ENCODE results near the gene NCKAP5L. TPM values are rescaled to one million over a fixed set of nuclear protein-coding genes. Genes with fewer than 3 reads are reported as not detected.

The NCKAP5L gene
- total and polyA plus RNA-seq, 9 of the 15 experiments (the other 6 are each of a cell fraction or from before 2014, with no cell fraction given), result 0.01 to 14.4 (median 3.7) TPM

DNA sequence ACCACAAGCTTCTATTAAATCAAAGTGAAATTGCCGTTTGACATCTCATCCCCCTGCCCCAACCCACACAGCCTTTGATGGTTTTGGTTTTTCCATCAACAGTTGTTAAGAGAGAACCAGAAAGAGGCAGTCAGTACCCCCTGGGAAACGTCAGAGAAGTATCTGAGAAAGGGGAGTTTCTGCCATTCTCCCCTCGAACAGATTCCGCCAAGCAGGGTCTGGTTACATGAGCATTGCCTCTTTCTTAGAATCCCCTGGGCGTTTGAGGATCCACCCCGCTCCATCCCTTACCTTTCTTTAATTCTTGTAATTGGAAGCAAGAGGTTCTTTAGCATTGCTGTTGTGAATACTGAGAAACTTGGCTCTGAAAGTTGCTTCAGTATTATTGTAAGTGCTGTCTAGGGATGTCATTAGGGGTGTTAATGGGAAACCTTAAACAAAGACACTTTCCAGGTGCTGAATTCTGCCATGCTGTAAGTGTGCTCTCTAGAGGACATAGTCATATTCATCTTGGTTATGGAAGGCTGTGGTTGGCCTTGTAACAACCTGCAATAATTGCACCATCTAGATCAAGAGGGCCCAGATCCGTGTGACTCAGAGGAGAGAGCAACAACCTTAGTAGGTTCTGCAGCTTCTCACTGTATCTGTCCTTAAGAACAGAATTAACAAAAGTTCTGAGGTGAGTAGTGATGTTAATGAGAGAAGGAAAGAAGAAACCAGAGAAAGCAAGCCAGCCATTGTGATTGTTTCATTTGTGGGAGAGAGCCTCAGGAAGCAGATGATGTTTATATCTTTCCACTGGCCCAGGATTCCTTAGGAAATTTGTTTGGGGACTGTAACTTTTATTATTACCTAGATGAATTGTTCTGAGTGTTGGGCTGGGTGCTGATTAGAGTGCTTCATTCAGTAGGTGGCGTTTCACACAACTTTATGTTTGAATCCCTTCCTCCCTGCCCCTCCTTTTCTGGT is 77.9 kb downstream of the NCKAP5L start (continued):
- TF ChIP-seq CBFB (CRISPR knock-in tag; IDR thresholded peaks at IDR 0.05), result 0 out of 2 replicates have a peak, but pooled peaks have one; percentile 69
- TF ChIP-seq TAF15 (IDR thresholded peaks at IDR 0.05; ENCODE audit: low read depth, low read length), result no peak
- TF ChIP-seq KLF1 (tag; IDR thresholded peaks at IDR 0.05), result no peak
- no peak for TF ChIP-seq PHF20 (IDR thresholded peaks at IDR 0.05; ENCODE audit: partially characterized antibody)
- TF ChIP-seq FOXP1 (CRISPR knock-in tag; IDR thresholded peaks at IDR 0.05), result no peak
- TF ChIP-seq ZNF780A (CRISPR knock-in tag; IDR thresholded peaks at IDR 0.05), result no peak
- TF ChIP-seq, protein P1, sequence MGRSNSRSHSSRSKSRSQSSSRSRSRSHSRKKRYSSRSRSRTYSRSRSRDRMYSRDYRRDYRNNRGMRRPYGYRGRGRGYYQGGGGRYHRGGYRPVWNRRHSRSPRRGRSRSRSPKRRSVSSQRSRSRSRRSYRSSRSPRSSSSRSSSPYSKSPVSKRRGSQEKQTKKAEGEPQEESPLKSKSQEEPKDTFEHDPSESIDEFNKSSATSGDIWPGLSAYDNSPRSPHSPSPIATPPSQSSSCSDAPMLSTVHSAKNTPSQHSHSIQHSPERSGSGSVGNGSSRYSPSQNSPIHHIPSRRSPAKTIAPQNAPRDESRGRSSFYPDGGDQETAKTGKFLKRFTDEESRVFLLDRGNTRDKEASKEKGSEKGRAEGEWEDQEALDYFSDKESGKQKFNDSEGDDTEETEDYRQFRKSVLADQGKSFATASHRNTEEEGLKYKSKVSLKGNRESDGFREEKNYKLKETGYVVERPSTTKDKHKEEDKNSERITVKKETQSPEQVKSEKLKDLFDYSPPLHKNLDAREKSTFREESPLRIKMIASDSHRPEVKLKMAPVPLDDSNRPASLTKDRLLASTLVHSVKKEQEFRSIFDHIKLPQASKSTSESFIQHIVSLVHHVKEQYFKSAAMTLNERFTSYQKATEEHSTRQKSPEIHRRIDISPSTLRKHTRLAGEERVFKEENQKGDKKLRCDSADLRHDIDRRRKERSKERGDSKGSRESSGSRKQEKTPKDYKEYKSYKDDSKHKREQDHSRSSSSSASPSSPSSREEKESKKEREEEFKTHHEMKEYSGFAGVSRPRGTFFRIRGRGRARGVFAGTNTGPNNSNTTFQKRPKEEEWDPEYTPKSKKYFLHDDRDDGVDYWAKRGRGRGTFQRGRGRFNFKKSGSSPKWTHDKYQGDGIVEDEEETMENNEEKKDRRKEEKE (IDR thresholded peaks at IDR 0.05; ENCODE audit: borderline replicate concordance in 1 of 2, control insufficient read depth in 1 of 2, low read depth in 2 of 2, low read length in 1 of 2), result no peak
- no peak for TF ChIP-seq ZNF232 (CRISPR knock-in tag; IDR thresholded peaks at IDR 0.05)
- no peak for TF ChIP-seq ZNF146 (CRISPR knock-in tag; IDR thresholded peaks at IDR 0.05; ENCODE audit: unreplicated experiment)
- TF ChIP-seq GABPB1 (CRISPR knock-in tag; IDR thresholded peaks at IDR 0.05), result no peak
- TF ChIP-seq, protein P2, sequence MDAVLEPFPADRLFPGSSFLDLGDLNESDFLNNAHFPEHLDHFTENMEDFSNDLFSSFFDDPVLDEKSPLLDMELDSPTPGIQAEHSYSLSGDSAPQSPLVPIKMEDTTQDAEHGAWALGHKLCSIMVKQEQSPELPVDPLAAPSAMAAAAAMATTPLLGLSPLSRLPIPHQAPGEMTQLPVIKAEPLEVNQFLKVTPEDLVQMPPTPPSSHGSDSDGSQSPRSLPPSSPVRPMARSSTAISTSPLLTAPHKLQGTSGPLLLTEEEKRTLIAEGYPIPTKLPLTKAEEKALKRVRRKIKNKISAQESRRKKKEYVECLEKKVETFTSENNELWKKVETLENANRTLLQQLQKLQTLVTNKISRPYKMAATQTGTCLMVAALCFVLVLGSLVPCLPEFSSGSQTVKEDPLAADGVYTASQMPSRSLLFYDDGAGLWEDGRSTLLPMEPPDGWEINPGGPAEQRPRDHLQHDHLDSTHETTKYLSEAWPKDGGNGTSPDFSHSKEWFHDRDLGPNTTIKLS (IDR thresholded peaks at IDR 0.05; ENCODE audit: borderline replicate concordance, low read depth), result no peak
- TF ChIP-seq FOXM1 (IDR thresholded peaks at IDR 0.05; ENCODE audit: low read depth), result no peak
- TF ChIP-seq FOXM1 (CRISPR knock-in tag; IDR thresholded peaks at IDR 0.05; ENCODE audit: low read depth), result no peak
- no peak for TF ChIP-seq SMC3 (conservative IDR thresholded peaks at IDR 0.05; ENCODE audit: insufficient read depth, low read depth, low read length)
- no peak for TF ChIP-seq BRCA1 (IDR thresholded peaks at IDR 0.05)
- TF ChIP-seq BRCA1 (CRISPR knock-in tag; IDR thresholded peaks at IDR 0.05), result no peak
- peak; percentile 57 to 87; a peak in 2 of 4 replicates for TF ChIP-seq TRIM24 (IDR thresholded peaks at IDR 0.05)
- TF ChIP-seq ZNF274 (IDR thresholded peaks at IDR 0.05; ENCODE audit: borderline replicate concordance, low read depth, low read length), result no peak

Measured in K562 (cell line).